ENCODE results near the gene TNFSF10. TPM values are rescaled to one million over a fixed set of nuclear protein-coding genes. Genes with fewer than 3 reads are reported as not detected.

The TNFSF10 gene
- total RNA-seq, 1 donor from 2014 or later, result not detected

DNA sequence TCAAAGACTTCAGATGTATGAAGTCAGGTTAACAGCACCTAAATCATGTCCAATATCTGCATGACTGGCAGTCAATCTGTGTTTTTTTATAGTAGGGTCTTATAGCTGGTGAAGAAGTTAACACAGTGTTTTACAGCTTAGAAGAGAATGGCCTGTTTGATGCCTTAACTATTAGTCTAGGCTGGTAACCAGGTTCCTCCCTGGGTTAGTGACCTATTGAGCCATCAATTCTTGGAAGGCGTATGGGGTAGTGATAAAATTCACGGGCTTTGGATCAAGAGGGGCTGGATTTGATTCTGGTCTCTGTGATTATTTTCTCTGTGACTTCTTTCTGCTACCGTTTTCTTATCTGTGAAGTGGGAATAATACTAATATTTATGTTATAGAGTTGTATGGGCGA is 16.0 kb upstream of the TNFSF10 start:
- Mint-ChIP-seq H3K4me3 (ENCODE audit: unreplicated experiment) (no peak overlapping the region), H3K36me3 (ENCODE audit: unreplicated experiment) (no peaks in the 10 kb centered on the region), H3K4me1 (ENCODE audit: low read depth, unreplicated experiment) (no peaks in the 10 kb centered on the region), H3K9me3 (ENCODE audit: unreplicated experiment) (no peaks in the 10 kb centered on the region), H3K27ac (ENCODE audit: unreplicated experiment) (no peak overlapping the region), H3K27me3 (ENCODE audit: unreplicated experiment) (no peaks in the 10 kb centered on the region)
- TF ChIP-seq CTCF (IDR thresholded peaks at IDR 0.05; ENCODE audit: partially characterized antibody, unreplicated experiment), result no peak
- DNase-seq, result no peak

- no peaks in the 10 kb centered on the region for H3K27me3 Mint-ChIP-seq (ENCODE audit: unreplicated experiment)
- H3K36me3 Mint-ChIP-seq (ENCODE audit: unreplicated experiment), result no peaks in the 10 kb centered on the region
- H3K27ac Mint-ChIP-seq (ENCODE audit: unreplicated experiment), result no peak overlapping the region
- no peaks in the 10 kb centered on the region for H3K4me1 Mint-ChIP-seq (ENCODE audit: low read depth, unreplicated experiment)
- H3K9me3 Mint-ChIP-seq (ENCODE audit: unreplicated experiment), result no peaks in the 10 kb centered on the region
- no peak overlapping the region for H3K4me3 Mint-ChIP-seq (ENCODE audit: unreplicated experiment)
- no peak for DNase-seq
- TF ChIP-seq CTCF (IDR thresholded peaks at IDR 0.05; ENCODE audit: partially characterized antibody, unreplicated experiment), result no peak
Observed at GRCh38 chr3:172538368-172539151, 15.3 kb upstream of the TNFSF10 start.

- no peak overlapping the region for H3K4me3 Mint-ChIP-seq (ENCODE audit: unreplicated experiment)
- H3K27me3 Mint-ChIP-seq (ENCODE audit: unreplicated experiment), result no peaks in the 10 kb centered on the region
- no peak for TF ChIP-seq CTCF (IDR thresholded peaks at IDR 0.05; ENCODE audit: partially characterized antibody, unreplicated experiment)
- no peak overlapping the region for H3K27ac Mint-ChIP-seq (ENCODE audit: unreplicated experiment)
- no peak for DNase-seq
- no peaks in the 10 kb centered on the region for H3K9me3 Mint-ChIP-seq (ENCODE audit: unreplicated experiment)
- no peaks in the 10 kb centered on the region for H3K36me3 Mint-ChIP-seq (ENCODE audit: unreplicated experiment)
- H3K4me1 Mint-ChIP-seq (ENCODE audit: low read depth, unreplicated experiment), result no peaks in the 10 kb centered on the region
Observed at GRCh38 chr3:172537507-172538158, 14.4 kb upstream of the TNFSF10 start.

GRCh38 chr3:172536993-172537419 is 13.8 kb upstream of the TNFSF10 start:
- no peak for DNase-seq
- no peaks in the 10 kb centered on the region for H3K27me3 Mint-ChIP-seq (ENCODE audit: unreplicated experiment)
- no peaks in the 10 kb centered on the region for H3K9me3 Mint-ChIP-seq (ENCODE audit: unreplicated experiment)
- H3K4me3 Mint-ChIP-seq (ENCODE audit: unreplicated experiment), result no peak overlapping the region
- no peaks in the 10 kb centered on the region for H3K4me1 Mint-ChIP-seq (ENCODE audit: low read depth, unreplicated experiment)
- no peak overlapping the region for H3K27ac Mint-ChIP-seq (ENCODE audit: unreplicated experiment)
- TF ChIP-seq CTCF (IDR thresholded peaks at IDR 0.05; ENCODE audit: partially characterized antibody, unreplicated experiment), result no peak
- H3K36me3 Mint-ChIP-seq (ENCODE audit: unreplicated experiment), result no peaks in the 10 kb centered on the region

- no peak for TF ChIP-seq CTCF (IDR thresholded peaks at IDR 0.05; ENCODE audit: partially characterized antibody, unreplicated experiment)
- Mint-ChIP-seq H3K4me3 (ENCODE audit: unreplicated experiment) (no peak overlapping the region), H3K4me1 (ENCODE audit: low read depth, unreplicated experiment) (no peaks in the 10 kb centered on the region), H3K9me3 (ENCODE audit: unreplicated experiment) (no peaks in the 10 kb centered on the region), H3K27ac (ENCODE audit: unreplicated experiment) (no peak overlapping the region), H3K36me3 (ENCODE audit: unreplicated experiment) (no peaks in the 10 kb centered on the region), H3K27me3 (ENCODE audit: unreplicated experiment) (no peaks in the 10 kb centered on the region)
- no peak for DNase-seq
Observed at GRCh38 chr3:172536505-172536904, 13.3 kb upstream of the TNFSF10 start.
